Endothelial cell of umbilical vein (primary cell): ENCODE data around the gene NOP16. TPM values are rescaled to one million over a fixed set of nuclear protein-coding genes. Genes with fewer than 3 reads are reported as not detected.

Experiments used
- BruUV-seq: library from RNA; stranded (reverse); fragments of 400-500 nt; replicated peaks from 2 replicates; lab custom pipeline; 2021; lab: Mats Ljungman, UMichigan
- CTCF ChIA-PET: fragments of 300-600, 350-600 bp; sonication (Branson Sonifier 250); formaldehyde crosslinking; loops from one replicate; lab custom pipeline; 2021; ENCODE audit warnings: antibody characterized with exemption, inconsistent platforms; lab: Charles Lee
- POLR2A ChIA-PET: fragments of 300-600, 350-600 bp; sonication (Branson Sonifier 250); formaldehyde crosslinking; loops from one replicate; lab custom pipeline; 2021; ENCODE audit warnings: antibody characterized with exemption, inconsistent platforms; lab: Charles Lee
- DNase-seq: peaks from one replicate; pipeline ENCODE4 v3.0.0-alpha.2; 2011; ENCODE audit warnings: low read depth, low spot score
- FAIRE-seq: peaks from 2 replicates; lab custom pipeline; 2011; peaks lifted over from hg19 to GRCh38; lab: Jason Lieb, UNC
- H2AFZ ChIP-seq: 2 replicates; pipeline ENCODE4 v1.6.0; 2012; ENCODE audit warnings: low read depth, low read length, control low read depth, inconsistent platforms
- H3K27ac ChIP-seq: 2 replicates; pipeline ENCODE4 v1.5.1; 2011; ENCODE audit warnings: low read depth, mild to moderate bottlenecking, control low read depth, low read length, moderate library complexity; ENCODE audit not compliant: insufficient read depth
- H3K27me3 ChIP-seq, 2 experiments: 2 replicates each; pipeline versions ENCODE4 v1.6.0 to v1.6.1; 2011; ENCODE audit warnings: low read length in 2 of 2, mixed read lengths in 1 of 2; ENCODE audit not compliant: control insufficient read depth in 2 of 2, insufficient read depth in 2 of 2
- H3K36me3 ChIP-seq, 2 experiments: 2 replicates in 1 of 2; 3 replicates in 1 of 2; pipeline ENCODE4 v1.5.1; 2011; ENCODE audit warnings: low read length in 2 of 2, mild to moderate bottlenecking in 1 of 2, moderate library complexity in 1 of 2; ENCODE audit not compliant: control insufficient read depth in 2 of 2, insufficient read depth in 2 of 2; ENCODE audit errors: extremely low read depth in 1 of 2
- H3K4me1 ChIP-seq: 3 replicates; pipeline ENCODE4 v1.5.1; 2011; ENCODE audit warnings: mild to moderate bottlenecking, low read length; ENCODE audit not compliant: control insufficient read depth, insufficient read depth; ENCODE audit errors: extremely low read depth
- H3K4me2 ChIP-seq: 2 replicates; pipeline ENCODE4 v1.6.1; 2011; ENCODE audit warnings: low read length, control low read depth, mixed read lengths; ENCODE audit not compliant: insufficient read depth
- H3K4me3 ChIP-seq, 3 experiments: fragments of 200-600 bp in 1 of 3; sonication (generic), shearing (Covaris generic) in 1 of 3; replicated peaks in 1 of 3; 2 replicates each; pipeline ENCODE4 v1.5.1; 2011 to 2016; ENCODE audit warnings: control low read depth in 3 of 3, low read length in 3 of 3, mild to moderate bottlenecking in 2 of 3, inconsistent platforms in 1 of 3, low read depth in 1 of 3, moderate library complexity in 1 of 3; ENCODE audit not compliant: insufficient read depth in 1 of 3
- H3K79me2 ChIP-seq: 2 replicates; pipeline ENCODE4 v1.6.0; 2012; ENCODE audit warnings: low read length, inconsistent platforms; ENCODE audit not compliant: control insufficient read depth, insufficient read depth
- H3K9ac ChIP-seq: replicated peaks from 2 replicates; pipeline ENCODE3; 2011; ENCODE audit warnings: low read length, control low read depth; ENCODE audit not compliant: insufficient read depth; ENCODE audit errors: extremely low read depth
- H3K9me1 ChIP-seq: replicated peaks from 3 replicates; pipeline ENCODE4 v1.6.0; 2011; ENCODE audit warnings: mild to moderate bottlenecking, low read length; ENCODE audit not compliant: control insufficient read depth, insufficient read depth; ENCODE audit errors: extremely low read depth
- H3K9me3 ChIP-seq: replicated peaks from 2 replicates; pipeline ENCODE4 v1.5.1; 2012; ENCODE audit warnings: low read length, inconsistent platforms; ENCODE audit not compliant: control insufficient read depth, insufficient read depth
- H4K20me1 ChIP-seq: replicated peaks from 2 replicates; pipeline ENCODE3; 2011; ENCODE audit warnings: mild to moderate bottlenecking, low read length; ENCODE audit not compliant: control insufficient read depth, insufficient read depth; ENCODE audit errors: extremely low read depth
- EZH2 ChIP-seq: IDR thresholded peaks from 2 replicates; pipeline ENCODE4 v1.6.1; 2012; ENCODE audit warnings: borderline replicate concordance, low read depth, mild to moderate bottlenecking, moderate library complexity, low read length, inconsistent platforms; ENCODE audit not compliant: severe bottlenecking
- FOS ChIP-seq: IDR thresholded peaks from 2 replicates; pipeline ENCODE4 v1.6.1; 2011; ENCODE audit warnings: mild to moderate bottlenecking, low read length, moderate library complexity, borderline replicate concordance; ENCODE audit not compliant: insufficient read depth
- GATA2 ChIP-seq: IDR thresholded peaks from 2 replicates; pipeline ENCODE4 v1.7.0; 2011; ENCODE audit warnings: low read depth, mild to moderate bottlenecking, moderate library complexity, mixed read lengths, low read length; ENCODE audit not compliant: insufficient read length, insufficient read depth
- JUN ChIP-seq: IDR thresholded peaks from 2 replicates; pipeline ENCODE4 v1.6.1; 2011; ENCODE audit warnings: borderline replicate concordance, low read depth; ENCODE audit not compliant: insufficient read length, insufficient read depth
- MYC ChIP-seq: IDR thresholded peaks from one replicate; pipeline ENCODE4 v1.6.1; 2011; ENCODE audit warnings: mild to moderate bottlenecking, low read depth, low read length
- POLR2A ChIP-seq: IDR thresholded peaks from 2 replicates; pipeline ENCODE4 v1.6.1; 2012; ENCODE audit warnings: low read depth, mild to moderate bottlenecking, control low read depth, low read length
- POLR2AphosphoS5 ChIP-seq: IDR thresholded peaks from 2 replicates; pipeline ENCODE4 v1.6.1; 2012; ENCODE audit warnings: low read depth, mild to moderate bottlenecking, control low read depth, low read length, moderate library complexity; ENCODE audit not compliant: insufficient read depth
- dilution Hi-C: fragments of 300-500 bp; cut with MboI; formaldehyde crosslinking; loops from one replicate; pipeline ENCODE4 v1.15.0; 2019; ENCODE audit warnings: low sequenced_read_pairs; ENCODE audit not compliant: extremely low pct_ligation_motif_present
- intact Hi-C: fragments of 100-400 bp; cut with micrococcal nuclease; formaldehyde crosslinking; loops from one replicate; pipeline ENCODE4 v1.10.0; 2022
- polyA plus RNA-seq, 4 experiments: library from polyadenylated mRNA; depleted of rRNA in 3 of 4; stranded (reverse) in 3 of 4; unstranded in 1 of 4; fragments of >200 nt; gene quantifications; 2 replicates each; pipeline versions ENCODE4 v1.2.1 to v1.2.3, GENCODE V29; 2011 to 2012; ENCODE audit warnings: missing spikeins in 1 of 4
- total RNA-seq: library from RNA; stranded (reverse); gene quantifications from 2 replicates; pipeline ENCODE4 v1.2.3, GENCODE V29; 2021
- TF ChIP-seq, protein P1 (sequence below): IDR thresholded peaks from 2 replicates; pipeline ENCODE4 v1.6.1; 2011; ENCODE audit not compliant: insufficient read depth, insufficient read length
- TF ChIP-seq, protein P2 (sequence below), 2 donors: IDR thresholded peaks; 1 replicate in 1 of 2; 2 replicates in 1 of 2; pipeline ENCODE4 v1.5.1; 2011; ENCODE audit warnings: low read length in 2 of 2, mild to moderate bottlenecking in 2 of 2, moderate library complexity in 2 of 2, control low read depth in 1 of 2, inconsistent platforms in 1 of 2, low read depth in 1 of 2; ENCODE audit not compliant: insufficient read depth in 1 of 2; ENCODE audit errors: extremely low read depth in 1 of 2

Gene NOP16
- total and polyA plus RNA-seq, 2 donors (not counting 3 experiments of a cell fraction or from before 2014, with no cell fraction given): 41.1 to 47.4 TPM

DNA sequence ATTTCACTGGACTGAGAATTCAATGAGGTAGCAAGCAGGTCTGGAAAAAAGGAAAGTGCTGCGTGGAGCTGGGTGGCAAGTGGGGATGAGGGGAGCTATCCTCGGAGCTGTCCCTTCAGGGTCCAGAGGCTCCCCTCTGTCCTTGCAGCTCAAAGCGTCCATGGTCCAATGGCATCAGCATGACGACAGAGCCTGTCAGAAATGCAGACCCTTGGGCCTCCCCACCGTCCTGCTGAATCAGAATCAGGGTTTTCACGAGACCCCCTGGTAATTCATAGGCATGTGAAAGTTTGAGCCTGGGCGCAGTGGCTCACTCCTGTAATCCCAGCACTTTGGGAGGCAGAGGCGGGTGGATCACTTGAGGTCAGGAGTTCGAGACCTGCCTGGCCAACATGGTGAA, 5.7 kb upstream of the NOP16 start:
- ChIA-PET POLR2A (no interaction called here), CTCF (interaction anchor here (1.6 kb wide), 1 partner anchor 13 kb away, joined by 3 read pairs; no protein-coding TSS in a partner anchor)
- no peak for DNase-seq
- TF ChIP-seq JUN (no peak), POLR2AphosphoS5 (no peak), EZH2 (no peak), GATA2 (no peak), MYC (no peak), FOS (no peak), POLR2A (no peak)
- TF ChIP-seq, protein P1, sequence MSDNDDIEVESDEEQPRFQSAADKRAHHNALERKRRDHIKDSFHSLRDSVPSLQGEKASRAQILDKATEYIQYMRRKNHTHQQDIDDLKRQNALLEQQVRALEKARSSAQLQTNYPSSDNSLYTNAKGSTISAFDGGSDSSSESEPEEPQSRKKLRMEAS: no peak
- TF ChIP-seq, protein P2, sequence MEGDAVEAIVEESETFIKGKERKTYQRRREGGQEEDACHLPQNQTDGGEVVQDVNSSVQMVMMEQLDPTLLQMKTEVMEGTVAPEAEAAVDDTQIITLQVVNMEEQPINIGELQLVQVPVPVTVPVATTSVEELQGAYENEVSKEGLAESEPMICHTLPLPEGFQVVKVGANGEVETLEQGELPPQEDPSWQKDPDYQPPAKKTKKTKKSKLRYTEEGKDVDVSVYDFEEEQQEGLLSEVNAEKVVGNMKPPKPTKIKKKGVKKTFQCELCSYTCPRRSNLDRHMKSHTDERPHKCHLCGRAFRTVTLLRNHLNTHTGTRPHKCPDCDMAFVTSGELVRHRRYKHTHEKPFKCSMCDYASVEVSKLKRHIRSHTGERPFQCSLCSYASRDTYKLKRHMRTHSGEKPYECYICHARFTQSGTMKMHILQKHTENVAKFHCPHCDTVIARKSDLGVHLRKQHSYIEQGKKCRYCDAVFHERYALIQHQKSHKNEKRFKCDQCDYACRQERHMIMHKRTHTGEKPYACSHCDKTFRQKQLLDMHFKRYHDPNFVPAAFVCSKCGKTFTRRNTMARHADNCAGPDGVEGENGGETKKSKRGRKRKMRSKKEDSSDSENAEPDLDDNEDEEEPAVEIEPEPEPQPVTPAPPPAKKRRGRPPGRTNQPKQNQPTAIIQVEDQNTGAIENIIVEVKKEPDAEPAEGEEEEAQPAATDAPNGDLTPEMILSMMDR (IDR thresholded peaks at IDR 0.05; ENCODE audit: extremely low read depth in 1 of 2, insufficient read depth in 1 of 2, low read depth in 1 of 2, low read length in 2 of 2): no peak
- no peak for FAIRE-seq
- Histone ChIP-seq H2AFZ (no peak overlapping the region), H3K4me3 (no peak overlapping the region), H3K9me1 (no peaks in the 10 kb centered on the region), H3K4me1 (peaks cover 4% of the 10 kb centered on the region), H3K79me2 (no peaks in the 10 kb centered on the region), H4K20me1 (no peaks in the 10 kb centered on the region), H3K27ac (no peak overlapping the region), H3K4me2 (no peak overlapping the region), H3K9me3 (no peaks in the 10 kb centered on the region), H3K9ac (no peak overlapping the region), H3K27me3 (no peaks in the 10 kb centered on the region), H3K36me3 (peaks cover 2 to 27% of the 10 kb centered on the region in 2 experiments)
- no TSS peak for BruUV-seq
- intact Hi-C loops (no loop called here), dilution Hi-C loops (no loop called here)
